NCI-H2227 (cell line): Measurements from ENCODE around the gene TP53I11.

ENCODE experiments used
- DNase-seq: peaks from one replicate; lab custom pipeline; 2025; ENCODE audit not compliant: unreplicated experiment; lab: John Stamatoyannopoulos, UW

The TP53I11 gene

GRCh38 chr11:44916331-44916730 lies 34.4 kb downstream of the TP53I11 start:
- DNase-seq: no peak

GRCh38 chr11:44915621-44916020 lies 35.1 kb downstream of the TP53I11 start:
- no peak for DNase-seq

- DNase-seq: no peak
Observed at GRCh38 chr11:44915004-44915403, 35.7 kb downstream of the TP53I11 start.

DNA sequence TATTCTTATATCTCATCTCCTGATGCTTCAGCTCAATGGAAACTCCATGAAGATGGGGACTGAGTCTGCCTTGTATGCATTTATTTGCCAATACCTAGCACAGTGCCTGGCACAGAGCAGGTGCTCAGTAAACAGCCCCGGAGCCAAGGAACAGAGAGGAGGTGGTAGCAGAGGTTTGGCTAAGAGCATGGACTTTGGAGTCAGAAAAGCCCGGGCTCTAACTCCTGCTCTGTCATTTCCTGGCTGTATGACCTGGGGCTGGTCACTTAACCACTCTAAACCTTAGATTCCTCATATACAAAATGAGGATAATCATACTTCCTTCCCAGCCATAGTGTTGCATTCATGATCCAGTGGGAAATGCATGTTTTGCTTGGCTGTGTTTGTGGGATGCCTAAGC lies 36.6 kb downstream of the TP53I11 start:
- DNase-seq: no peak

DNA sequence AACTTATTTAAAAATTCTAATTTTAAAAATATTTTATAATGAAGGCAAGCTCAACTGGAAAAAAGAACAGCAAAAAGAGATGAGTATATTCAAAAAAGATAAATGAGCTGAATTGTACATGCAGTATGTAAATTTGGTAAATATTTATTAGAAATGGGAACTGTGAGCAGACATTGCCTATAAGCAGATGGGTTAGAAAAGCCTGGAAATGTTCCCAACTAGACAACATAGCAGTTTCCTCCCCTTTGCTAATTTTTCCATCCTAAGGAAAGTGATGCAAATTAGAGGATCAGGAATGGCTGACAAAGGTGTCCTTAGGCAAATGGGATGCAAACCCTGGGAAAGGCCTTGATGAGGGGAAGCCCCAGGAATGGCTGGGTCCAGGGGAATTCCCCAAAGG lies 37.2 kb downstream of the TP53I11 start:
- DNase-seq: no peak

GRCh38 chr11:44912270-44912987 lies 38.3 kb downstream of the TP53I11 start:
- no peak for DNase-seq

GRCh38 chr11:44911029-44911814 lies 39.5 kb downstream of the TP53I11 start:
- DNase-seq: peak; percentile 93

GRCh38 chr11:44910591-44910990 lies 40.1 kb downstream of the TP53I11 start:
- DNase-seq: no peak

DNA sequence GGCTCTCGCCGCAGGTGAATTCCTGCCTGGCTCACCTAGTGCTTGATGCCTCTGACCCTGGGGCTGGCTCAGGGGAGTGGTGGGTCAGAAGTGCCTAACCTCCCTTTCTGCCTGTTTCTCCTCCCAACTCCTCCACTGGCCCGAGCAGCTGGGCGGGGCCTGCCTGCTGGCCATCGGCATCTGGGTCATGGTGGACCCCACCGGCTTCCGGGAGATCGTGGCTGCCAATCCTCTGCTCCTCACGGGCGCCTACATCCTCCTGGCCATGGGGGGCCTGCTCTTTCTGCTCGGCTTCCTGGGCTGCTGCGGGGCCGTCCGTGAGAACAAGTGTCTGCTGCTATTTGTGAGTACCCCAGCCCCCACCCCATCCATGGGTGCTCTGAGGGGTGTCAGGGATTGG lies 41.1 kb downstream of the TP53I11 start:
- no peak for DNase-seq

DNA sequence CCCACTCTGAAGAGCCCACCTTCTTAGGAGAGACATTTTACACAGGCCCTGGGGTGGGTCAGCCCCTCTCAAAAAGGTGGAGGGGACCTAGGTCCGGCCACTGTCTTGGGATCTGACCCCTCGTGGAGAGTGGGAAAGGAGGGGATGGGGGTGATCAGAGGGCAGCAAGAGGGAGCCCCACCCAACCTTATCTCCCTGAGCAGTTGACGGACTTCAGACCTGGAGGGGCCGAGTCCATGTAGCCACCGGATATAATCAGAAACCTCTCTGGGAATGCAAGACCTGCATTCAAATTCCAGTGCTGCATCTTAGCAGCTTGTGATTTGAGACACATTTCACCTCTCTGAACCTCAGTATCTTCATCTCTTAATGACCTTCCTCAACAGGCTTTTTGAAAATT lies 44.0 kb downstream of the TP53I11 start:
- no peak for DNase-seq

- DNase-seq: no peak
Observed at GRCh38 chr11:44905131-44905866, 45.4 kb downstream of the TP53I11 start.

DNA sequence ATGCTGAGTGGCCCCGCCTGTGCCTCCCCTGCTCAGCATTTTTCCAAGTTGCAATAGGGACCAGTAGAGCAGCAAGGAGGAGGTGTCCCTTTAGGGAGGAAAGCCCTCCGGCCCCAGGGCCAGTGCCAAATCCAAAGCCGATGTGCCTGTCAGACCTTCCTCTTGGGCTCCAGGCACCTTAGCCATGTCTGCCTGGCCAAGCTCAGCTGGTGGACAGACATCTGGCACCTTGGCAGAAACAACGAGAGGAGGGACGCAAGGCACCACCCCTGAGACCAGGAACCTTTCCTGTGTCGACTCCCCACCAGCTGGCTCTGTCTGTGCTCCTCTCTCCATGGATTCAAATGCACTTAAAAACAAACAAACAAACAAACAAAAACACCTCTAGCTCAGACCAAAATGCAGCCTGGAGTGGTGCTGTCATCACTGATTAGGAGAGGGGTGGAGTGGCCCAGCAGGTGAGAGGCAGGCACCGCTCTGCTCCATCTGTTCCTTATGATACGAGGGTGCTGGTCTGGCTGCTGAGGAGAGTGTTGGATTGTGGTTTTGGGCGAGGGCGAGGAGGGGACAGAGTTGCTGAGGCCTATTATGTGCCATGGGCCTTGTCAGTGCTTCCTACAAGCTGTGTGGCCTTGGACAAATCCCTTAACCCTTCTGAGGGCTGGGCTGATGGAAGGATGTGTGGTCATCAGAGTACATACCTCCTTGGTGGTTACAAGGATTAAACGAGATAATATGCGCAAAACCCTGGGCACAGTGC lies 46.2 kb downstream of the TP53I11 start:
- DNase-seq: no peak

DNA sequence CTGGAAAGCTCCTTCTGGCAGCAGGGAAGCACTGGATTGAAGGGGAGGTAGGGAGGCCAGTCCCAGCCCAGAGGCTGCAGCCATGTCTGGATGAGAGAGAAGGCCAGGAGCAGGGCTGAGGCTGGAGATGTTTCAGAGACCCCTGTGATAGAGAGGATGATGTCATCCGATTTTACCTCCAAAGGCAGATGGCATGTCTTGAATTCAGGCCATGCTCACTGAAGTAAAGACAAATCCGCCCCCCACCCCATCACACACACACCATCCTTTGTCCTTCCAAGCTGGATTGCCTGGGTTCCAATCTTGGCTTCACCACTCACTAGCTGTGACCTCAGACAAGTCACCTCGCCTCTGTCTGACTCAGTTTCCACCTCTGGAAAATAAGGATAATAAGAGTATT lies 47.2 kb downstream of the TP53I11 start:
- no peak for DNase-seq

GRCh38 chr11:44903035-44903434 lies 47.6 kb downstream of the TP53I11 start:
- DNase-seq: no peak

- no peak for DNase-seq
Observed at GRCh38 chr11:44901786-44902185, 48.9 kb downstream of the TP53I11 start.

- no peak for DNase-seq
Observed at GRCh38 chr11:44901120-44901633, 49.5 kb downstream of the TP53I11 start.

- DNase-seq: peak; percentile 10
Observed at GRCh38 chr11:44899959-44900358, 50.7 kb downstream of the TP53I11 start.

DNA sequence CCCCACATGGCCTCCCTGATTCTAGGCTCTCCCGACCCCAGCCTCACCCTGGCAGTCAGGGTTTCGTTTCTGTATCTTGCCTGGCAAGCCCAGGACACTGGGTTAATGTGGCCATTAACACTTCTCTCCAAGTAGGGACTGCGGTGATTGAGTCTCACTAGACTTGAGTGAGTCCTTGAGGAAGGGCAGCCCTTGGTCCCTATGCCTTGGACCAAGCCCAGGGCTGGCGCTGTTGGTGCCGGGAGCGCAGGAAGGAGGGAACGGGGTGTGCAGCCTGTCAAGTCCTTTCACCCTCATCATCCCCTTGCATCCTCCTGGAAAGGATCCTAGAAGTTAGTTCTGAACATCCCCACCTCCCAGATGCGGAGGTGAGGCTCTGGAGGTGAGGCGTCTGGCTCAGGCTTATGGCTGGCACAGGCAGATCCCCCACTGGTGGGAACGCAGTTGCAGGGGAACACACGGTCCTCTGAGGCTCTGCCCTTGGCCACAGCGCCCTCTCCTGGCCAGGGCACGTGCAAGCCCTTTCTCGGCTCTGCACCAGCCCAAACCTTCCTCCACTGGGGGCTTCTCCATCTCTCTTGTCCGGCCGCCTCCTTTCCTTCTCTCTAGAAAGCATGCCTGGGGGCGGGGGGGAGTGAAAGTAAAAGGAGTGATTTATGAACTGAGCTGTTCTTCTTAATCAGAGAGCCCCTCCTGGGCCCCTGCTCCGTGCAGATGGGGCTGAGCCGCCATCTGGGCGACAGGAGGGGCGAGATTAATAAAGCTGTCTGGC lies 56.7 kb downstream of the TP53I11 start:
- DNase-seq: peak; percentile 87

DNA sequence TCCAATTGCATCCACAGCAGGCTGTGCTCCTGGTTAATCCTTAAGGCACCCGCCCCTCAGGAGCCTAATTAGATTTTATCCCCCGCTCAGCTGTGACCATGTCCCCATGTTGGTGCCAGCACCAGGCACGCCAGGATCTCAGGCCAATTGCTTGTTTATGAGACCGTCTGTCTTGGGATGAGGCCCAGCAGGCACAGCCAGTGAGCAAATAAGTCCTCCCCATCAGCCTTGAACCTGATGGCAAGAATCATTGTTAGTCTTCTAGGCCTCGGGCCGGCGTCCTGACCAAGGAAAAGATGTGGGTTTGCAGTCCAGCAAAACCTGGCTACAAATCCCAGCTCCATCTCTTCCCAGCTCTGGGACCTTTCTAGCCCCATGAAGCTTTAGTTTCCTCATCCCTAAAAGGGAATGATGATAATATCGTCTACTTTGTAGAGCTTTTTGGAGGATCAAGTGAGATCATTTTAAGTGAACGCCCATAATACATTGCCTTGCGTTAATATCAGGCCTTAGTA lies 57.3 kb downstream of the TP53I11 start:
- DNase-seq: no peak

DNA sequence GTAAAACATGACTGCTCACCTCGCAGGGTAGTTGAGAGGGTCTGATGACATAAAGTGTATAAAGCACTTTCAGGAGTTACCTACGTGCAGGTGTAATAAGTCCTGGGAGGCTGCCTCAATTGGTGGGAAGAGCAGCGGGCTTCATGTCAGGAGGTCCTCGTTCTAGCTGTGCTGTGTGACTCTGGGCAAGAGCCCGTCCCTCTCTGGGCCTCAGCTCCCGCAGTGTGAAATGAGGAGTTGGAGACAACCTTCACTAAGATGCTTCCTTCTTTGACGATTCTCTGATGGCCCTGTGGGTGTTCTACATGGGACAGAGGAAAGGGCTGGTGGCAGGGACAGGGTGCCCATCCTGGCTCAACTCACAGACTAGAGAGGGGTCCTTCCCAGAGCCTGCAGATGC lies 57.8 kb downstream of the TP53I11 start:
- DNase-seq: no peak
